Measurements from ENCODE around the gene AGTR1.
A peak's percentile ranks its signal among the peaks of the same experiment; 100 is the strongest.

Gene AGTR1

DNA sequence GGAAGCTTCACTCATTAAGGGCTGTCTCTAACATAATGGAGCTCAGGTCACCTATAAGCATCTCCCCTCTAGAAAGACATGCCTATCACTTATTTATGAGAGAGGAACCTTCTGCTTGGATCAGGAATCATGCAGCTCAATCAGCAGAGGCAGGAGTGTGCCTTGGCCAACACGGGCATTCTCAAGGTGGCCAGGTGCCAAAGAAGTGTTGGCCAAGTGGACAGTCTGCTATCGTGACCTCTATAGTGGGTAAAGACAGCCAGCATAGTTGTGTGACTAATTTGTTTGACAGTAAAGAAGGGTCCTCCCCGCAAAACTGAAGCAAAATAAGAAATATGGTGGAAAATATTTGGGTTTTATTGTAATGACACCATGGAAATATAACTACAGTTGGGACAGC lies 14.7 kb upstream of the AGTR1 start:
- no peak for DNase-seq
- Histone ChIP-seq H3K79me1 (ENCODE audit: low read length) (no peaks in the 10 kb centered on the region), H3K4me3 (ENCODE audit: low read depth, low read length) (no peak overlapping the region), H3K36me3 (ENCODE audit: control insufficient read depth in 1 of 2, insufficient read depth in 2 of 2, low read length in 2 of 2) (no peaks in the 10 kb centered on the region), H3K27me3 (ENCODE audit: insufficient read depth, low read length) (no peaks in the 10 kb centered on the region), H2BK5ac (ENCODE audit: low read depth, low read length, poor library complexity) (no peak overlapping the region), H3K23ac (ENCODE audit: low read length) (no peak overlapping the region), H4K8ac (ENCODE audit: low read depth, low read length) (no peak overlapping the region), H4K91ac (ENCODE audit: low read depth, low read length) (no peak overlapping the region), H2AK5ac (ENCODE audit: low read length) (no peak overlapping the region), H4K12ac (ENCODE audit: low read depth, low read length) (no peak overlapping the region), H3K18ac (ENCODE audit: low read length) (no peak overlapping the region), H3K4me2 (ENCODE audit: low read length) (no peak overlapping the region), H3K27ac (ENCODE audit: low read depth, low read length) (no peak overlapping the region), H3K4ac (ENCODE audit: low read depth, low read length) (no peak overlapping the region), H2AFZ (ENCODE audit: insufficient read depth, low read length, poor library complexity) (no peak overlapping the region), H2BK12ac (ENCODE audit: low read length) (no peak overlapping the region), H2BK120ac (ENCODE audit: insufficient read depth, low read length, poor library complexity) (no peak overlapping the region), H3K4me1 (ENCODE audit: control insufficient read depth in 1 of 2, insufficient read depth in 2 of 2, low read length in 2 of 2) (no peaks in the 10 kb centered on the region), H3K9me3 (ENCODE audit: insufficient read depth, low read depth, low read length) (no peaks in the 10 kb centered on the region), H3K14ac (ENCODE audit: low read length) (no peak overlapping the region), H3K9ac (ENCODE audit: low read length) (no peak overlapping the region), H3K79me2 (ENCODE audit: control insufficient read depth, insufficient read depth, low read length, poor library complexity) (no peaks in the 10 kb centered on the region)
- WGBS (ENCODE audit: extremely low coverage, insufficient coverage, insufficient read length) = no CpG with 5 or more reads among the region's 3 CpGs

DNA sequence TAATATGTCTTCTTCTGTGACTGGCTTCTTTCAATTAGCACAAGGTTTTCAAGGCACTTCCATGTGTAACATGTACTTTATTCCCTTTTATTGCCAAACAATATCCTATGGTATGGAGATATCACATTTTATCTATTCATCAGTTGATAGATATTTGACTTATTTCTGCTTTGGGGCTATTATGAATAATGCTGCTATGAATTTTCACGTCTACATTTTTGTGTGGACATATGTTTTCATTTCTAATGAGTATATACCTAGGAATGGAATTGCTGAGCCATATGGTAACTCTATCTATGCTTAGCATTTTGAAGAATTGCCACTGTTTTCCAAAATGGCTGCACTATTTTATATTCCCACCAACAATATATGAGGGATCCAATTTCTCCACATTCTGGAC lies 3.6 kb upstream of the AGTR1 start:
- no CpG with 5 or more reads among the region's 1 CpG for WGBS (ENCODE audit: extremely low coverage, insufficient coverage, insufficient read length)
- Histone ChIP-seq H3K36me3 (ENCODE audit: control insufficient read depth in 1 of 2, insufficient read depth in 2 of 2, low read length in 2 of 2) (no peaks in the 10 kb centered on the region), H2AK5ac (ENCODE audit: low read length) (no peak overlapping the region), H2BK120ac (ENCODE audit: insufficient read depth, low read length, poor library complexity) (no peak overlapping the region), H3K18ac (ENCODE audit: low read length) (no peak overlapping the region), H2BK12ac (ENCODE audit: low read length) (no peak overlapping the region), H3K27me3 (ENCODE audit: insufficient read depth, low read length) (peaks cover 8% of the 10 kb centered on the region), H2AFZ (ENCODE audit: insufficient read depth, low read length, poor library complexity) (no peak overlapping the region), H3K9ac (ENCODE audit: low read length) (no peak overlapping the region), H4K12ac (ENCODE audit: low read depth, low read length) (no peak overlapping the region), H3K9me3 (ENCODE audit: insufficient read depth, low read depth, low read length) (no peaks in the 10 kb centered on the region), H3K4me1 (ENCODE audit: control insufficient read depth in 1 of 2, insufficient read depth in 2 of 2, low read length in 2 of 2) (peaks cover 0 to 6% of the 10 kb centered on the region in 2 experiments), H3K4me2 (ENCODE audit: low read length) (no peak overlapping the region), H3K4ac (ENCODE audit: low read depth, low read length) (no peak overlapping the region), H3K23ac (ENCODE audit: low read length) (no peak overlapping the region), H3K14ac (ENCODE audit: low read length) (no peak overlapping the region), H3K79me2 (ENCODE audit: control insufficient read depth, insufficient read depth, low read length, poor library complexity) (no peaks in the 10 kb centered on the region), H2BK5ac (ENCODE audit: low read depth, low read length, poor library complexity) (no peak overlapping the region), H4K8ac (ENCODE audit: low read depth, low read length) (no peak overlapping the region), H4K91ac (ENCODE audit: low read depth, low read length) (no peak overlapping the region), H3K27ac (ENCODE audit: low read depth, low read length) (no peak overlapping the region), H3K4me3 (ENCODE audit: low read depth, low read length) (no peak overlapping the region), H3K79me1 (ENCODE audit: low read length) (no peaks in the 10 kb centered on the region)
- peak in 1 of 2 donors; percentile 77 for DNase-seq

DNA sequence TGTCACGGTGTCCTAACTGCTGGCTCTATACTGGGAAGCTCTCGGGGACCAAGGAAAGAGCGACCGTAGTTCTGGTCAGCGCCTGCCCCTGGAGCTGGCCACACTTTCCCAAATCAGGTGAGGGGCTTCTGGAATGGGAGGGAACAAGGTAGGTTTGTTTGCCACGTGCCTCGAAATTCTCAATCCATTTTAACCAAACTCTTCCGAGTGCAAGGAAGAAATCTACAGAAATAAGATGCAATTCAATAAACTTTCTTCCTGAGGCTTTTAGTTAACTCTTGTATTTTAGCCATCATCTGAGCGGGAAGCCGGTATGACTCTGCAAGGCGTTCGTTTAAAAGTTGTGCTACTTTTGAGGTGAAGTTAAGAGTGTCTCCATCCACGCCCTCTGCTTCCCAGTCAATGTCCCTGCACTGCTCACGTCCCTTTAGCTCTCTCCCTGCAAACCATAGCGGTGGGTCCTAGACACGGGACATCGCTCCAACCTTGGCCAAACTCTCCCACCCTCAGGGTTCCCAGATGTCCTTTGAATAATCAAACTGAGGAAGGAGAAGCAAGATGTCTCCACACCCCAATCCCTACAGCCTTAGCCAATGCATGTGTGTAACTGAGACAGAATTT lies 597 bp downstream of the AGTR1 start:
- Histone ChIP-seq H3K18ac (ENCODE audit: low read length) (no peak overlapping the region), H3K79me2 (ENCODE audit: control insufficient read depth, insufficient read depth, low read length, poor library complexity) (no peaks in the 10 kb centered on the region), H3K36me3 (ENCODE audit: control insufficient read depth in 1 of 2, insufficient read depth in 2 of 2, low read length in 2 of 2) (no peaks in the 10 kb centered on the region), H3K4me3 (ENCODE audit: low read depth, low read length) (peak overlapping the region; percentile 62), H3K9me3 (ENCODE audit: insufficient read depth, low read depth, low read length) (no peaks in the 10 kb centered on the region), H2BK12ac (ENCODE audit: low read length) (no peak overlapping the region), H2BK5ac (ENCODE audit: low read depth, low read length, poor library complexity) (no peak overlapping the region), H3K79me1 (ENCODE audit: low read length) (no peaks in the 10 kb centered on the region), H3K4me2 (ENCODE audit: low read length) (peak overlapping the region; percentile 77), H3K23ac (ENCODE audit: low read length) (no peak overlapping the region), H3K14ac (ENCODE audit: low read length) (no peak overlapping the region), H2BK120ac (ENCODE audit: insufficient read depth, low read length, poor library complexity) (no peak overlapping the region), H4K12ac (ENCODE audit: low read depth, low read length) (no peak overlapping the region), H3K27me3 (ENCODE audit: insufficient read depth, low read length) (peaks cover 8% of the 10 kb centered on the region), H4K91ac (ENCODE audit: low read depth, low read length) (no peak overlapping the region), H3K27ac (ENCODE audit: low read depth, low read length) (no peak overlapping the region), H2AK5ac (ENCODE audit: low read length) (no peak overlapping the region), H3K4me1 (ENCODE audit: control insufficient read depth in 1 of 2, insufficient read depth in 2 of 2, low read length in 2 of 2) (peaks cover 0 to 6% of the 10 kb centered on the region in 2 experiments), H3K4ac (ENCODE audit: low read depth, low read length) (no peak overlapping the region), H3K9ac (ENCODE audit: low read length) (no peak overlapping the region), H4K8ac (ENCODE audit: low read depth, low read length) (no peak overlapping the region), H2AFZ (ENCODE audit: insufficient read depth, low read length, poor library complexity) (no peak overlapping the region)
- WGBS (ENCODE audit: extremely low coverage, insufficient coverage, insufficient read length) = no CpG with 5 or more reads among the region's 17 CpGs
- DNase-seq = peak in 1 of 2 donors; percentile 20

DNA sequence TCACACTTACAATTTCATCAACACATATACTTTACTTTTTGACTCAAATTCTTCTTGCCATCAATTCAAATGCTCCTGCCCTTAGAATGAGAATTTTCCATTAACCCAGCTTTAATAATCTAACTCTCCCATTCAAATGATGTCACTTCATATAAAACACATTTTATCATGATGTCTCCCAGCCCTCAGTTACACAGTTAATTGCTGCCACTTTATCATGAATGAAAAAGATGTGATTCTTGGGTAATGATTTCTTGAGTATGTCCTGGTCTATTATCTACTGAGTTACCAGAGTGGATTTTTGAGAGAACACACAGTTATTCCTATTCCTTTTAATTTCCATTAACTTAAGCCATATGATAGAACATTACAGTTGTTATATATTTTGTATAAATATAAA lies 7.6 kb downstream of the AGTR1 start:
- no peak overlapping the region for H3K14ac ChIP-seq (ENCODE audit: low read length)
- H2AFZ ChIP-seq (ENCODE audit: insufficient read depth, low read length, poor library complexity) = no peak overlapping the region
- no peak overlapping the region for H2BK120ac ChIP-seq (ENCODE audit: insufficient read depth, low read length, poor library complexity)
- H3K9ac ChIP-seq (ENCODE audit: low read length) = no peak overlapping the region
- H3K79me2 ChIP-seq (ENCODE audit: control insufficient read depth, insufficient read depth, low read length, poor library complexity) = no peaks in the 10 kb centered on the region
- no peak overlapping the region for H2BK12ac ChIP-seq (ENCODE audit: low read length)
- H2AK5ac ChIP-seq (ENCODE audit: low read length) = no peak overlapping the region
- H3K79me1 ChIP-seq (ENCODE audit: low read length) = no peaks in the 10 kb centered on the region
- H3K27ac ChIP-seq (ENCODE audit: low read depth, low read length) = no peak overlapping the region
- H4K91ac ChIP-seq (ENCODE audit: low read depth, low read length) = no peak overlapping the region
- no peaks in the 10 kb centered on the region for H3K9me3 ChIP-seq (ENCODE audit: insufficient read depth, low read depth, low read length)
- H3K4me2 ChIP-seq (ENCODE audit: low read length) = no peak overlapping the region
- H3K4me1 ChIP-seq (ENCODE audit: control insufficient read depth in 1 of 2, insufficient read depth in 2 of 2, low read length in 2 of 2) = no peaks in the 10 kb centered on the region
- no peak overlapping the region for H3K18ac ChIP-seq (ENCODE audit: low read length)
- H4K8ac ChIP-seq (ENCODE audit: low read depth, low read length) = no peak overlapping the region
- DNase-seq = no peak
- no peaks in the 10 kb centered on the region for H3K36me3 ChIP-seq (ENCODE audit: control insufficient read depth in 1 of 2, insufficient read depth in 2 of 2, low read length in 2 of 2)
- no peak overlapping the region for H3K4me3 ChIP-seq (ENCODE audit: low read depth, low read length)
- H4K12ac ChIP-seq (ENCODE audit: low read depth, low read length) = no peak overlapping the region
- H2BK5ac ChIP-seq (ENCODE audit: low read depth, low read length, poor library complexity) = no peak overlapping the region
- H3K27me3 ChIP-seq (ENCODE audit: insufficient read depth, low read length) = no peaks in the 10 kb centered on the region
- no peak overlapping the region for H3K23ac ChIP-seq (ENCODE audit: low read length)
- no peak overlapping the region for H3K4ac ChIP-seq (ENCODE audit: low read depth, low read length)

All from trophoblast cell (in vitro differentiated cells and primary cell).